ENCODE measurements around the gene OBP2B. TPM values are rescaled to one million over a fixed set of nuclear protein-coding genes. Genes with fewer than 3 reads are reported as not detected.
"Not testable (repeated sequence)": the region's sequence is repeated elsewhere in the genome, so short reads cannot be mapped to it uniquely, and the experiment has no call there.

The OBP2B gene
- polyA plus RNA-seq (ENCODE audit: insufficient read length in 3 of 3): under 1 TPM in 1 of 3 donors, not detected in 2; 0.34 TPM
- long read RNA-seq, donor 1, partial matches to known transcripts: 0 of 1 reads
- long read RNA-seq, donor 1, other reads (novel, unspliced or antisense): 0 of 1 reads
- long read RNA-seq, donor 2: 0 reads
- long read RNA-seq, donor 3: 0 reads
- long read RNA-seq, donor 4: 0 reads
- long read RNA-seq, donor 5: 0 reads
- long read RNA-seq, donor 6: 0 reads
- long read RNA-seq, donor 7: 0 reads
- long read RNA-seq, donor 8: 0 reads
- long read RNA-seq, donor 9: 0 reads
- long read RNA-seq, donor 10: 0 reads
- long read RNA-seq, donor 11: 0 reads
- long read RNA-seq, donor 12: 0 reads
- long read RNA-seq, donor 13: 0 reads
- long read RNA-seq, donor 14: 0 reads
- long read RNA-seq, donor 15: 0 reads
- long read RNA-seq, donor 16: 0 reads

GRCh38 chr9:133208880-133209300 is at the start of gene OBP2B:
Gene OBP2B (minus strand): TSS chr9:133209250. CDS start chr9:133209199, 51 bp downstream.
- not testable (repeated sequence) for DNase-seq (ENCODE audit: extremely low read depth in 1 of 11, low read depth in 9 of 11, low spot score in 4 of 11)

GRCh38 chr9:133258061-133259015 is 49.3 kb upstream of the OBP2B start:
- DNase-seq (ENCODE audit: extremely low read depth in 1 of 11, low read depth in 9 of 11, low spot score in 4 of 11): peak in 1 of 11 donors; percentile 61

- DNase-seq (ENCODE audit: extremely low read depth in 1 of 11, low read depth in 9 of 11, low spot score in 4 of 11): peak in 1 of 11 donors; percentile 39
Measured at GRCh38 chr9:133257465-133257956, 48.5 kb upstream of the OBP2B start.

- DNase-seq (ENCODE audit: extremely low read depth in 1 of 11, low read depth in 9 of 11, low spot score in 4 of 11): no peak
Measured at GRCh38 chr9:133256686-133257091, 47.6 kb upstream of the OBP2B start.

- DNase-seq (ENCODE audit: extremely low read depth in 1 of 11, low read depth in 9 of 11, low spot score in 4 of 11): no peak
Measured at GRCh38 chr9:133256136-133256461, 47.0 kb upstream of the OBP2B start.

- DNase-seq (ENCODE audit: extremely low read depth in 1 of 11, low read depth in 9 of 11, low spot score in 4 of 11): no peak
Measured at GRCh38 chr9:133255371-133256135, 46.5 kb upstream of the OBP2B start.

GRCh38 chr9:133254471-133254870 is 45.4 kb upstream of the OBP2B start:
- DNase-seq (ENCODE audit: extremely low read depth in 1 of 11, low read depth in 9 of 11, low spot score in 4 of 11): no peak

GRCh38 chr9:133253268-133253667 is 44.2 kb upstream of the OBP2B start:
- no peak for DNase-seq (ENCODE audit: extremely low read depth in 1 of 11, low read depth in 9 of 11, low spot score in 4 of 11)

- DNase-seq (ENCODE audit: extremely low read depth in 1 of 11, low read depth in 9 of 11, low spot score in 4 of 11): no peak
Measured at GRCh38 chr9:133252301-133253020, 43.4 kb upstream of the OBP2B start.

- DNase-seq (ENCODE audit: extremely low read depth in 1 of 11, low read depth in 9 of 11, low spot score in 4 of 11): no peak
Measured at GRCh38 chr9:133251773-133252172, 42.7 kb upstream of the OBP2B start.

GRCh38 chr9:133251221-133251620 is 42.2 kb upstream of the OBP2B start:
- DNase-seq (ENCODE audit: extremely low read depth in 1 of 11, low read depth in 9 of 11, low spot score in 4 of 11): not testable (repeated sequence)

- DNase-seq (ENCODE audit: extremely low read depth in 1 of 11, low read depth in 9 of 11, low spot score in 4 of 11): peak in 1 of 11 donors; percentile 54
Measured at GRCh38 chr9:133250741-133251170, 41.7 kb upstream of the OBP2B start.

- no peak for DNase-seq (ENCODE audit: extremely low read depth in 1 of 11, low read depth in 9 of 11, low spot score in 4 of 11)
Measured at GRCh38 chr9:133249337-133249736, 40.3 kb upstream of the OBP2B start.

GRCh38 chr9:133248726-133249295 is 39.8 kb upstream of the OBP2B start:
- no peak for DNase-seq (ENCODE audit: extremely low read depth in 1 of 11, low read depth in 9 of 11, low spot score in 4 of 11)

- no peak for DNase-seq (ENCODE audit: extremely low read depth in 1 of 11, low read depth in 9 of 11, low spot score in 4 of 11)
Measured at GRCh38 chr9:133247632-133248031, 38.6 kb upstream of the OBP2B start.

- no peak for DNase-seq (ENCODE audit: extremely low read depth in 1 of 11, low read depth in 9 of 11, low spot score in 4 of 11)
Measured at GRCh38 chr9:133246991-133247390, 37.9 kb upstream of the OBP2B start.

GRCh38 chr9:133246562-133246961 is 37.5 kb upstream of the OBP2B start:
- no peak for DNase-seq (ENCODE audit: extremely low read depth in 1 of 11, low read depth in 9 of 11, low spot score in 4 of 11)

GRCh38 chr9:133242991-133243390 is 33.9 kb upstream of the OBP2B start:
- DNase-seq (ENCODE audit: extremely low read depth in 1 of 11, low read depth in 9 of 11, low spot score in 4 of 11): no peak
